Esophagus (tissue), 2 donors: ENCODE data around the gene HOMER1. TPM values are rescaled to one million over a fixed set of nuclear protein-coding genes. Genes with fewer than 3 reads are reported as not detected.

Experiments used
- polyA plus RNA-seq, 2 donors: library from polyadenylated mRNA; stranded (reverse); fragments of 200-250 nt; gene quantifications; one replicate each; pipeline ENCODE4 v1.2.3, GENCODE V29; 2013
- donor health status: healthy with polysubstance abuse.
- donor health status: Bipolar disorder and iron deficiency.

The HOMER1 gene
- polyA plus RNA-seq, 2 donors, result 1.6 to 1.7 TPM

Other genes starting within 250 kb of the HOMER1 start
- 10 to 100 TPM; 13.8 to 19.0 TPM for gene TENT2, start 98.3 kb upstream of the HOMER1 start, polyA plus RNA-seq
- gene CMYA5, start 175.7 kb upstream of the HOMER1 start, polyA plus RNA-seq, result under 1 TPM; 0.46 to 0.55 TPM